ENCODE data around the gene RTN4RL2.

DNA sequence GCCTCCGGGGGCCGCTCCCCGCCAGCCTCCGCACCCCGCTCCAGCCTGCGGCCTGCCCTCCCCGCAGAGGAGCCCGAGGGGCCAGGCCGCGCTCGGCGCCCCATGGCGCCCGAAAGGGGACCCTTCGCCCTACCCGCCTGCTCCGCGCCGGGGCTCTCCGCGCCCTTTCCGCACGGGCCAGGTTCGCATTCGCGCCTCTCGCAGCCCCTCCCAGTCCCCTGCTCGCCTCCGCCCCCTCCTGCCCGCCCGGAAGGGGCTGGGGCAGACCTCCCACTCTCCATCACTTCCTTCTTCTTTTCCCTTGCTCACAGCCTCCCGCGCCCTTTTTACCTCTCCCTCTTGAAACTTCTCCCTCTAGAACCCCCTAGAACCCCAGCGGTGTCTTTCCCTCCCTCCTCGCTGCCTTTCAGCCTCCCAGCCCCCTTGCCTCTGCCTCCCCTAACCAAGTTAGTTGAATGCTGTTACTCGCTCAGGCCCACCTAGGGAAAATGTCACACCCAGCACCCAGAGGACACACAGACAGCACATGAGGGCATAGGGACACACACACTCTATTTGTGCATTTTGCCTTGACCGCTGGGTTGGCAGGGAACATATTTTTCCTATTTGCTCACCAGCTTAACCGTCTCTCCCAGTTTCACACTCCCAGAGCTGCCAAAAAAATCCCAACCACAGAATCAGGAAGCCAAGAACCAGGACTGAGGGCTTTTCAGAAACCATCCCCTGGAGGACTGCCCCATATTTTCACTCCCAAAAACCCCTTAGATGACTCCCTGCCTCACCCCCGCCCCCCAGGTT lies 33.2 kb upstream of the RTN4RL2 start, which contains the start of gene SLC43A3:
- TF ChIP-seq GATA2 (IDR thresholded peaks at IDR 0.05; ENCODE audit: low read depth, low read length), result no peak
- TF ChIP-seq GATA3 (IDR thresholded peaks at IDR 0.05; ENCODE audit: low read depth, low read length), result no peak
